GM12878 (cell line): ENCODE measurements around the gene ANKRD37. TPM values are rescaled to one million over a fixed set of nuclear protein-coding genes. Genes with fewer than 3 reads are reported as not detected.
A peak's percentile ranks its signal among the peaks of the same experiment; 100 is the strongest.
"Not testable (repeated sequence)": the region's sequence is repeated elsewhere in the genome, so short reads cannot be mapped to it uniquely, and the experiment has no call there.

Experiments
- ATAC-seq: fragments of 200-7000 bp; cut with Tn5 transposase; 3 replicates; pipeline ENCODE4 v1.9.1; 2020; ENCODE audit warnings: mild to moderate bottlenecking, moderate library complexity
- BruUV-seq: library from RNA; stranded (reverse); fragments of 400-500 nt; replicated peaks from 2 replicates; lab custom pipeline; 2021; lab: Mats Ljungman, UMichigan
- CTCF ChIA-PET: fragments of 300-600 bp; sonication (Branson Sonifier 250); formaldehyde crosslinking; extraction: SDS; loops from one replicate; lab custom pipeline; 2021; ENCODE audit warnings: inconsistent platforms; lab: Yijun Ruan, JAX
- POLR2A ChIA-PET: fragments of 350-600 bp; formaldehyde crosslinking; extraction: SDS; loops from one replicate; lab custom pipeline; 2021; ENCODE audit warnings: inconsistent platforms; lab: Charles Lee
- RAD21 ChIA-PET: fragments of 300-600 bp; sonication (Branson Sonifier 250); formaldehyde crosslinking; loops from one replicate; lab custom pipeline; 2023; ENCODE audit warnings: antibody characterized with exemption; ENCODE audit not compliant: unreplicated experiment; lab: Charles Lee
- SMC1A ChIA-PET: fragments of 300-600 bp; sonication (Branson Sonifier 250); formaldehyde crosslinking; loops from one replicate; lab custom pipeline; 2023; ENCODE audit not compliant: unreplicated experiment, uncharacterized antibody; lab: Charles Lee
- DNase-seq: peaks from one replicate; pipeline ENCODE4 v3.0.0-alpha.2; 2011; ENCODE audit warnings: low read depth, low spot score
- FAIRE-seq: peaks from 3 replicates; lab custom pipeline; 2011; peaks lifted over from hg19 to GRCh38; lab: Jason Lieb, UNC
- H2AFZ ChIP-seq: 2 replicates; pipeline ENCODE4 v1.6.0; 2011; ENCODE audit warnings: low read depth, low read length, control low read depth; ENCODE audit not compliant: control insufficient read depth
- H3K27ac ChIP-seq: 2 replicates; pipeline ENCODE4 v1.5.1; 2011; ENCODE audit warnings: control low read depth; ENCODE audit not compliant: control insufficient read depth, insufficient read depth
- H3K27me3 ChIP-seq, 2 experiments: replicated peaks in 1 of 2; 2 replicates each; pipeline versions ENCODE4 v1.6.0 to v1.6.1; 2011; ENCODE audit warnings: low read length in 1 of 2; ENCODE audit not compliant: control insufficient read depth in 2 of 2, insufficient read depth in 2 of 2
- H3K36me3 ChIP-seq, 2 experiments: 2 replicates each; pipeline ENCODE4 v1.5.1; 2011; ENCODE audit warnings: low read length in 1 of 2; ENCODE audit not compliant: control insufficient read depth in 2 of 2, insufficient read depth in 2 of 2
- H3K4me1 ChIP-seq: 2 replicates; pipeline ENCODE4 v1.6.1; 2011; ENCODE audit warnings: mild to moderate bottlenecking, low read length, moderate library complexity, mixed read lengths; ENCODE audit not compliant: control insufficient read depth, insufficient read depth
- H3K4me2 ChIP-seq: 2 replicates; pipeline ENCODE4 v1.6.0; 2011; ENCODE audit warnings: control low read depth; ENCODE audit not compliant: control insufficient read depth, insufficient read depth
- H3K4me3 ChIP-seq: fragments of 200-600 bp; sonication (generic); 2 replicates; pipeline ENCODE4 v1.5.1; 2016
- H3K79me2 ChIP-seq: 2 replicates; pipeline ENCODE4 v1.6.0; 2011; ENCODE audit warnings: low read length; ENCODE audit not compliant: control insufficient read depth, insufficient read depth
- H3K9ac ChIP-seq: 2 replicates; pipeline ENCODE4 v1.8.0; 2011; ENCODE audit warnings: low read length, control low read depth, mixed read lengths; ENCODE audit not compliant: control insufficient read depth, insufficient read depth
- H3K9me3 ChIP-seq: replicated peaks from 3 replicates; pipeline ENCODE4 v1.5.1; 2011; ENCODE audit warnings: mild to moderate bottlenecking, low read length; ENCODE audit not compliant: control insufficient read depth, insufficient read depth
- H4K20me1 ChIP-seq: 2 replicates; pipeline ENCODE4 v1.6.0; 2011; ENCODE audit not compliant: control insufficient read depth, insufficient read depth
- EP300 ChIP-seq, 2 experiments: fragments of 150-350 bp in 1 of 2; IDR thresholded peaks; 2 replicates each; pipeline ENCODE4 v1.6.1; 2011 to 2012; ENCODE audit warnings: low read depth in 2 of 2, low read length in 2 of 2, borderline replicate concordance in 1 of 2, improper control_type of control experiment in 1 of 2, inconsistent platforms in 1 of 2; ENCODE audit not compliant: control insufficient read depth in 1 of 2
- MEF2B ChIP-seq: fragments of 450-650 bp; IDR thresholded peaks from 2 replicates; pipeline ENCODE4 v1.6.1; 2018; ENCODE audit warnings: mild to moderate bottlenecking, moderate library complexity; ENCODE audit not compliant: partially characterized antibody, poor library complexity, severe bottlenecking
- NFYA ChIP-seq: IDR thresholded peaks from 2 replicates; pipeline ENCODE4 v1.6.1; 2011; ENCODE audit warnings: low read depth, mild to moderate bottlenecking, low read length, improper control_type of control experiment, borderline replicate concordance
- RAD21 ChIP-seq: IDR thresholded peaks from 2 replicates; pipeline ENCODE4 v1.6.1; 2011; ENCODE audit warnings: mild to moderate bottlenecking, low read depth, low read length, moderate library complexity; ENCODE audit not compliant: insufficient read depth
- ZBED1 ChIP-seq: IDR thresholded peaks from 2 replicates; pipeline ENCODE4 v1.6.1; 2016; ENCODE audit warnings: borderline replicate concordance
- ZBTB33 ChIP-seq: fragments of 450-650 bp; IDR thresholded peaks from 2 replicates; pipeline ENCODE4 v1.6.1; 2017; ENCODE audit warnings: mild to moderate bottlenecking
- ZBTB4 ChIP-seq: fragments of 450-650 bp; formaldehyde crosslinking; IDR thresholded peaks from 2 replicates; pipeline ENCODE4 v1.4.0; 2022; ENCODE audit warnings: mild to moderate bottlenecking, moderate library complexity
- WGBS: methylation state at CpG from one replicate; pipeline ENCODE4 v1.1.6; 2016; ENCODE audit warnings: low lambda C conversion rate; ENCODE audit not compliant: insufficient replicate concordance, insufficient coverage; ENCODE audit errors: missing lambda C conversion rate; 5-methylcytosine and 5-hydroxymethylcytosine counted together
- in situ Hi-C: fragments of 300-500 bp; cut with MboI; formaldehyde crosslinking; loops from 9 replicates; pipeline ENCODE4 v1.14.3; 2018; ENCODE audit warnings: mixed read lengths
- intact Hi-C: fragments of 100-400 bp; cut with micrococcal nuclease; formaldehyde crosslinking; loops from one replicate; pipeline ENCODE4 v1.14.2; 2022; ENCODE audit not compliant: unreplicated experiment
- polyA plus RNA-seq, 11 experiments: library from polyadenylated mRNA; depleted of rRNA in 4 of 11; unstranded in 6 of 11; stranded (reverse) in 5 of 11; fragments of >200 nt; fragmentation: Nextera tagmentation in 4 of 11; fragmentation: Illumina TruSeq in 1 of 11; extraction: Ambion mirVana in 4 of 11; extraction: Trizol in 1 of 11; gene quantifications; 1 replicate in 1 of 11; 2 replicates in 10 of 11; pipeline versions ENCODE4 v1.2.1 to v1.2.3, GENCODE V29; 2011 to 2016; ENCODE audit warnings: inconsistent platforms in 2 of 11, missing spikeins in 2 of 11, low read depth in 1 of 11
- total RNA-seq, 4 experiments: library from RNA; depleted of rRNA in 3 of 4; stranded (reverse); fragments of >200 nt in 3 of 4; fragmentation: Illumina TruSeq in 1 of 4; extraction: Trizol in 1 of 4; gene quantifications; 2 replicates each; pipeline versions ENCODE4 v1.2.1 to v1.2.3, GENCODE V29; 2013 to 2021
- TF ChIP-seq, protein P1 (sequence below): fragments of 450-650 bp; IDR thresholded peaks from 2 replicates; pipeline ENCODE4 v1.6.1; 2017; ENCODE audit warnings: mild to moderate bottlenecking, moderate library complexity
- TF ChIP-seq, protein P2 (sequence below): IDR thresholded peaks from 2 replicates; pipeline ENCODE4 v1.6.1; 2011; ENCODE audit warnings: borderline replicate concordance, low read depth, mild to moderate bottlenecking, moderate library complexity, low read length; ENCODE audit not compliant: insufficient read depth, poor library complexity, severe bottlenecking

Gene ANKRD37
- total and polyA plus RNA-seq, 10 of the 15 experiments (the other 5 are each of a cell fraction or from before 2014, with no cell fraction given), result 10.6 to 67.9 (median 24.2) TPM

DNA sequence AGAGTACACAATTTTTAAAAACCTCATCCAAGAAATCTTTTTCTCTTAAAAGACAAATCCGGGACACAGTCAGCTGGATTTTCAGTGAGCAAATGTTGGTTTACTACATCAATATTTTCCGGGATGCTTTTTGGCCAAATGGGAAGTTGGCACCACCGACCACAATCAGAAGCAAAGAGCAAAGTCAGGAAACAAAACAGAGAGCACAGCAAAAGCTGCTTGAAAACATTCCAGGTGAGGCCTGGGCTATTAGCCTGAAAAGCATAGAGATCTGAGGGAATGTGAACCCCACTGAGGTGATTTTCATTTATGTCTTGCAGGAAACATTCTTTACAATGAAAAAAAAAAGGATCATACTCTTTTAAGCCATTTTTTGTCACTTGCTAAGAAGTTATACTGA is 34.8 kb upstream of the ANKRD37 start (continued):
- TF ChIP-seq ZBTB4, result no peak
- no peak for TF ChIP-seq NFYA
- TF ChIP-seq ZBTB33, result no peak
- no peak for TF ChIP-seq ZBED1

GRCh38 chr4:185362570-185362969 is 34.1 kb upstream of the ANKRD37 start:
- H3K4me2 ChIP-seq, BruUV-seq, H3K79me2 ChIP-seq, H3K27me3 ChIP-seq, H3K4me1 ChIP-seq, in situ Hi-C loops, H3K4me3 ChIP-seq, H4K20me1 ChIP-seq, H2AFZ ChIP-seq, FAIRE-seq, DNase-seq, H3K9ac ChIP-seq, H3K9me3 ChIP-seq, intact Hi-C loops: not testable (repeated sequence)
- SMC1A ChIA-PET, result interaction anchor here (1.0 to 1.4 kb wide), 3 partner anchors 10 to 55 kb away, joined by 3 to 6 read pairs (median 3); no protein-coding TSS in a partner anchor
- peaks cover 1 to 30% of the 10 kb centered on the region in 2 experiments; a peak in 3 of 4 replicates for H3K36me3 ChIP-seq
- H3K27ac ChIP-seq, result peak overlapping the region; percentile 17; the same call in 1 of the 2 replicates
- 79% methylated on average over 5 of the region's 6 CpGs for WGBS
- POLR2A ChIA-PET, result interaction anchor here (0.6 to 0.7 kb wide), 4 partner anchors 18 to 537 kb away, joined by 3 to 6 read pairs (median 4); no protein-coding TSS in a partner anchor
- CTCF ChIA-PET, result interaction anchor here (0.7 to 1.3 kb wide), 2 partner anchors 9 to 657 kb away, joined by 3 to 7 read pairs; no protein-coding TSS in a partner anchor
- RAD21 ChIA-PET, result interaction anchor here (1.1 to 1.2 kb wide), 3 partner anchors 10 to 57 kb away, joined by 3 to 5 read pairs (median 3); no protein-coding TSS in a partner anchor
- peak; percentile 75 for ATAC-seq
- TF ChIP-seq EP300 (IDR thresholded peaks at IDR 0.05; ENCODE audit: borderline replicate concordance in 1 of 2, control insufficient read depth in 1 of 2, low read depth in 2 of 2, low read length in 2 of 2), result peak in 1 of 2 experiments; percentile 13; a peak in 1 of 4 replicates
- 0 out of 2 replicates have a peak, but pooled peaks have one; percentile 0 for TF ChIP-seq RAD21
- TF ChIP-seq, protein P1, sequence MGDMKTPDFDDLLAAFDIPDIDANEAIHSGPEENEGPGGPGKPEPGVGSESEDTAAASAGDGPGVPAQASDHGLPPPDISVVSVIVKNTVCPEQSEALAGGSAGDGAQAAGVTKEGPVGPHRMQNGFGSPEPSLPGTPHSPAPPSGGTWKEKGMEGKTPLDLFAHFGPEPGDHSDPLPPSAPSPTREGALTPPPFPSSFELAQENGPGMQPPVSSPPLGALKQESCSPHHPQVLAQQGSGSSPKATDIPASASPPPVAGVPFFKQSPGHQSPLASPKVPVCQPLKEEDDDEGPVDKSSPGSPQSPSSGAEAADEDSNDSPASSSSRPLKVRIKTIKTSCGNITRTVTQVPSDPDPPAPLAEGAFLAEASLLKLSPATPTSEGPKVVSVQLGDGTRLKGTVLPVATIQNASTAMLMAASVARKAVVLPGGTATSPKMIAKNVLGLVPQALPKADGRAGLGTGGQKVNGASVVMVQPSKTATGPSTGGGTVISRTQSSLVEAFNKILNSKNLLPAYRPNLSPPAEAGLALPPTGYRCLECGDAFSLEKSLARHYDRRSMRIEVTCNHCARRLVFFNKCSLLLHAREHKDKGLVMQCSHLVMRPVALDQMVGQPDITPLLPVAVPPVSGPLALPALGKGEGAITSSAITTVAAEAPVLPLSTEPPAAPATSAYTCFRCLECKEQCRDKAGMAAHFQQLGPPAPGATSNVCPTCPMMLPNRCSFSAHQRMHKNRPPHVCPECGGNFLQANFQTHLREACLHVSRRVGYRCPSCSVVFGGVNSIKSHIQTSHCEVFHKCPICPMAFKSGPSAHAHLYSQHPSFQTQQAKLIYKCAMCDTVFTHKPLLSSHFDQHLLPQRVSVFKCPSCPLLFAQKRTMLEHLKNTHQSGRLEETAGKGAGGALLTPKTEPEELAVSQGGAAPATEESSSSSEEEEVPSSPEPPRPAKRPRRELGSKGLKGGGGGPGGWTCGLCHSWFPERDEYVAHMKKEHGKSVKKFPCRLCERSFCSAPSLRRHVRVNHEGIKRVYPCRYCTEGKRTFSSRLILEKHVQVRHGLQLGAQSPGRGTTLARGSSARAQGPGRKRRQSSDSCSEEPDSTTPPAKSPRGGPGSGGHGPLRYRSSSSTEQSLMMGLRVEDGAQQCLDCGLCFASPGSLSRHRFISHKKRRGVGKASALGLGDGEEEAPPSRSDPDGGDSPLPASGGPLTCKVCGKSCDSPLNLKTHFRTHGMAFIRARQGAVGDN, result 0 out of 2 replicates have a peak, but pooled peaks have one; percentile 43
- peak; percentile 31 for TF ChIP-seq MEF2B
- TF ChIP-seq, protein P2, sequence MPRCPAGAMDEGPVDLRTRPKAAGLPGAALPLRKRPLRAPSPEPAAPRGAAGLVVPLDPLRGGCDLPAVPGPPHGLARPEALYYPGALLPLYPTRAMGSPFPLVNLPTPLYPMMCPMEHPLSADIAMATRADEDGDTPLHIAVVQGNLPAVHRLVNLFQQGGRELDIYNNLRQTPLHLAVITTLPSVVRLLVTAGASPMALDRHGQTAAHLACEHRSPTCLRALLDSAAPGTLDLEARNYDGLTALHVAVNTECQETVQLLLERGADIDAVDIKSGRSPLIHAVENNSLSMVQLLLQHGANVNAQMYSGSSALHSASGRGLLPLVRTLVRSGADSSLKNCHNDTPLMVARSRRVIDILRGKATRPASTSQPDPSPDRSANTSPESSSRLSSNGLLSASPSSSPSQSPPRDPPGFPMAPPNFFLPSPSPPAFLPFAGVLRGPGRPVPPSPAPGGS, result peak; percentile 70
